K562 (cell line): ENCODE results near the gene NRGN. TPM values are rescaled to one million over a fixed set of nuclear protein-coding genes. Genes with fewer than 3 reads are reported as not detected.

Experiments used
- AFF1 ChIP-seq, 2 experiments: fragments of 450-650 bp; IDR thresholded peaks; 2 replicates each; pipeline ENCODE4 v1.6.1; 2018; ENCODE audit warnings: mild to moderate bottlenecking in 2 of 2, low read depth in 1 of 2; ENCODE audit not compliant: partially characterized antibody in 2 of 2
- CXXC5 ChIP-seq: fragments of 250-450 bp; sonication (Bioruptor Pico); IDR thresholded peaks from 2 replicates; pipeline ENCODE4 v1.8.0; 2022; ENCODE audit warnings: inconsistent platforms, mild to moderate bottlenecking, moderate library complexity
- FOSL1 ChIP-seq: fragments of 200-800 bp; sonication (Bioruptor generic); conservative IDR thresholded peaks from 2 replicates; pipeline ENCODE4 v1.6.1; 2016; ENCODE audit warnings: missing genetic modification characterization, missing compliant biosample characterization
- NR2C2 ChIP-seq, 2 experiments: fragments of 200-800 bp in 1 of 2; sonication (Bioruptor generic) in 1 of 2; sonication (generic) in 1 of 2; formaldehyde crosslinking in 1 of 2; IDR thresholded peaks; 2 replicates each; pipeline versions ENCODE4 v1.6.1 to v1.8.0; 2016 to 2022; ENCODE audit warnings: mild to moderate bottlenecking in 1 of 2, missing compliant biosample characterization in 1 of 2, missing genetic modification characterization in 1 of 2, missing genetic modification reagents in 1 of 2
- RAD51 ChIP-seq: fragments of 450-650 bp; IDR thresholded peaks from 2 replicates; pipeline ENCODE4 v1.7.1; 2016; ENCODE audit warnings: low read depth, mild to moderate bottlenecking, borderline replicate concordance
- polyA plus RNA-seq, 8 experiments: library from polyadenylated mRNA; depleted of rRNA in 4 of 8; stranded (reverse) in 5 of 8; unstranded in 3 of 8; fragments of >200 nt; fragmentation: Nextera tagmentation in 2 of 8; fragmentation: Illumina TruSeq in 1 of 8; extraction: Ambion mirVana in 2 of 8; extraction: Trizol in 1 of 8; gene quantifications; 2 replicates each; pipeline versions ENCODE4 v1.2.1 to v1.2.3, GENCODE V29; 2011 to 2014; ENCODE audit warnings: inconsistent platforms in 1 of 8, missing spikeins in 1 of 8
- total RNA-seq, 7 experiments: library from RNA; depleted of rRNA in 6 of 7; stranded (reverse); fragments of >200 nt in 6 of 7; fragmentation: Illumina TruSeq in 2 of 7; extraction: Trizol in 2 of 7; gene quantifications; 2 replicates each; pipeline versions ENCODE4 v1.2.1 to v1.2.3, GENCODE V29; 2011 to 2021; ENCODE audit warnings: low replicate concordance in 1 of 7

Gene NRGN
- total and polyA plus RNA-seq, 9 of the 15 experiments (the other 6 are each of a cell fraction or from before 2014, with no cell fraction given), result 0.29 to 7.8 (median 3.5) TPM; not detected in 2

GRCh38 chr11:124769806-124770774, 30.3 kb downstream of the NRGN start (continued):
- peak; percentile 84 for TF ChIP-seq FOSL1 (tag)
- no peak for TF ChIP-seq NR2C2 (CRISPR knock-in tag; IDR thresholded peaks at IDR 0.05)
- peak; percentile 47; the same call in 1 of the 2 replicates for TF ChIP-seq NR2C2 (tag; IDR thresholded peaks at IDR 0.05)
- no peak for TF ChIP-seq CXXC5 (CRISPR knock-in tag)
- TF ChIP-seq RAD51, result no peak
- peak in 1 of 2 experiments; percentile 64 for TF ChIP-seq AFF1 (IDR thresholded peaks at IDR 0.05; ENCODE audit: low read depth in 1 of 2, partially characterized antibody in 2 of 2)
